Measurements from ENCODE around the gene NHS.
"Not testable (repeated sequence)": the region's sequence is repeated elsewhere in the genome, so short reads cannot be mapped to it uniquely, and the experiment has no call there.

Gene NHS

GRCh38 chrX:17567187-17567586 lies 192.2 kb downstream of the NHS start:
- no peak for TF ChIP-seq POLR2A (IDR thresholded peaks at IDR 0.05; ENCODE audit: low read depth, low read length)
- FAIRE-seq (no peak), DNase-seq (ENCODE audit: insufficient read length, low spot score) (no peak)

GRCh38 chrX:17567821-17568220 lies 192.8 kb downstream of the NHS start:
- no peak for DNase-seq (ENCODE audit: insufficient read length, low spot score)
- FAIRE-seq: no peak
- TF ChIP-seq POLR2A (IDR thresholded peaks at IDR 0.05; ENCODE audit: low read depth, low read length): no peak

GRCh38 chrX:17568804-17569203 lies 193.8 kb downstream of the NHS start:
- not testable (repeated sequence) for FAIRE-seq; DNase-seq (ENCODE audit: insufficient read length, low spot score)

- TF ChIP-seq POLR2A (IDR thresholded peaks at IDR 0.05; ENCODE audit: low read depth, low read length): no peak
- FAIRE-seq (no peak), DNase-seq (ENCODE audit: insufficient read length, low spot score) (no peak)
Observed at GRCh38 chrX:17579026-17579425, 204.0 kb downstream of the NHS start.

- no peak for DNase-seq (ENCODE audit: insufficient read length, low spot score)
- no peak for TF ChIP-seq POLR2A (IDR thresholded peaks at IDR 0.05; ENCODE audit: low read depth, low read length)
- no peak for FAIRE-seq
Observed at GRCh38 chrX:17580539-17581152, 205.6 kb downstream of the NHS start.

- no peak for TF ChIP-seq POLR2A (IDR thresholded peaks at IDR 0.05; ENCODE audit: low read depth, low read length)
- no peak for DNase-seq (ENCODE audit: insufficient read length, low spot score)
Observed at GRCh38 chrX:17581641-17582040, 206.6 kb downstream of the NHS start.

GRCh38 chrX:17584248-17584681 lies 209.3 kb downstream of the NHS start:
- TF ChIP-seq POLR2A (IDR thresholded peaks at IDR 0.05; ENCODE audit: low read depth, low read length): no peak
- FAIRE-seq (no peak), DNase-seq (ENCODE audit: insufficient read length, low spot score) (no peak)

More at GRCh38 chrX:17581641-17582040, 206.6 kb downstream of the NHS start:
- no peak for FAIRE-seq

- FAIRE-seq: no peak
- no peak for TF ChIP-seq POLR2A (IDR thresholded peaks at IDR 0.05; ENCODE audit: low read depth, low read length)
Observed at GRCh38 chrX:17585006-17585405, 210.0 kb downstream of the NHS start.

GRCh38 chrX:17587366-17587765 lies 212.4 kb downstream of the NHS start:
- DNase-seq (ENCODE audit: insufficient read length, low spot score): no peak
- TF ChIP-seq POLR2A (IDR thresholded peaks at IDR 0.05; ENCODE audit: low read depth, low read length): no peak
- FAIRE-seq: no peak

More at GRCh38 chrX:17585006-17585405, 210.0 kb downstream of the NHS start:
- DNase-seq (ENCODE audit: insufficient read length, low spot score): no peak

- TF ChIP-seq POLR2A (IDR thresholded peaks at IDR 0.05; ENCODE audit: low read depth, low read length): no peak
- DNase-seq (ENCODE audit: insufficient read length, low spot score) (no peak), FAIRE-seq (no peak)
Observed at GRCh38 chrX:17588303-17588702, 213.3 kb downstream of the NHS start.

- TF ChIP-seq POLR2A (IDR thresholded peaks at IDR 0.05; ENCODE audit: low read depth, low read length): no peak
- FAIRE-seq (no peak), DNase-seq (ENCODE audit: insufficient read length, low spot score) (no peak)
Observed at GRCh38 chrX:17590892-17591740, 216.1 kb downstream of the NHS start.

- DNase-seq (ENCODE audit: insufficient read length, low spot score): no peak
- TF ChIP-seq POLR2A (IDR thresholded peaks at IDR 0.05; ENCODE audit: low read depth, low read length): no peak
- FAIRE-seq: no peak
Observed at GRCh38 chrX:17591741-17592110, 216.7 kb downstream of the NHS start.

GRCh38 chrX:17592117-17592516 lies 217.1 kb downstream of the NHS start:
- no peak for DNase-seq (ENCODE audit: insufficient read length, low spot score)
- no peak for FAIRE-seq
- no peak for TF ChIP-seq POLR2A (IDR thresholded peaks at IDR 0.05; ENCODE audit: low read depth, low read length)

GRCh38 chrX:17594693-17595092 lies 219.7 kb downstream of the NHS start:
- no peak for TF ChIP-seq POLR2A (IDR thresholded peaks at IDR 0.05; ENCODE audit: low read depth, low read length)
- DNase-seq (ENCODE audit: insufficient read length, low spot score): no peak
- no peak for FAIRE-seq

GRCh38 chrX:17595456-17596035 lies 220.5 kb downstream of the NHS start:
- DNase-seq (ENCODE audit: insufficient read length, low spot score): no peak
- no peak for TF ChIP-seq POLR2A (IDR thresholded peaks at IDR 0.05; ENCODE audit: low read depth, low read length)
- no peak for FAIRE-seq

Data from H54 (cell line).